ENCODE data around the gene CTDP1.

The CTDP1 gene

GRCh38 chr18:79712206-79712857 is 32.7 kb downstream of the CTDP1 start (continued):
- TF ChIP-seq BCL6B (tag by site-specific recombination; IDR thresholded peaks at IDR 0.05) (no peak), ZNF580 (tag by site-specific recombination; IDR thresholded peaks at IDR 0.05) (no peak), EGR2 (tag by site-specific recombination; IDR thresholded peaks at IDR 0.05; ENCODE audit: low read depth) (no peak)

GRCh38 chr18:79713341-79713740 is 33.7 kb downstream of the CTDP1 start:
- POLR2A ChIA-PET = no interaction called here
- peaks cover 6 to 46% of the 10 kb centered on the region in 2 experiments for H3K36me3 ChIP-seq (ENCODE audit: control insufficient read depth in 2 of 2, insufficient read depth in 1 of 2, low read length in 2 of 2)
- no peak for TF ChIP-seq ZNF530 (tag by site-specific recombination; IDR thresholded peaks at IDR 0.05; ENCODE audit: low read depth)
- TF ChIP-seq SP2 (tag by site-specific recombination; IDR thresholded peaks at IDR 0.05) = no peak
- TF ChIP-seq ZNF791 (tag by site-specific recombination; IDR thresholded peaks at IDR 0.05) = no peak
- TF ChIP-seq ZNF280C (tag by site-specific recombination; IDR thresholded peaks at IDR 0.05) = no peak
- no peak for TF ChIP-seq HIC1 (tag by site-specific recombination; IDR thresholded peaks at IDR 0.05)
- no peak for TF ChIP-seq RBAK (tag by site-specific recombination; IDR thresholded peaks at IDR 0.05)
- TF ChIP-seq ZNF132 (tag by site-specific recombination; IDR thresholded peaks at IDR 0.05; ENCODE audit: borderline replicate concordance) = no peak
- no peak for TF ChIP-seq ZNF146 (tag by site-specific recombination; IDR thresholded peaks at IDR 0.05)
- no peak for TF ChIP-seq SCRT1 (tag by site-specific recombination; IDR thresholded peaks at IDR 0.05; ENCODE audit: borderline replicate concordance)
- TF ChIP-seq ZNF549 (tag by site-specific recombination; IDR thresholded peaks at IDR 0.05) = no peak
- no peak for TF ChIP-seq HOXD13 (CRISPR knock-in tag; IDR thresholded peaks at IDR 0.05; ENCODE audit: borderline replicate concordance)
- no peak for TF ChIP-seq ZNF335 (tag by site-specific recombination; conservative IDR thresholded peaks at IDR 0.05)
- no peak for TF ChIP-seq ZNF214 (tag by site-specific recombination; IDR thresholded peaks at IDR 0.05; ENCODE audit: borderline replicate concordance)
- no peak for TF ChIP-seq ZNF175 (tag by site-specific recombination; IDR thresholded peaks at IDR 0.05)
- TF ChIP-seq ZNF140 (tag by site-specific recombination; IDR thresholded peaks at IDR 0.05) = no peak
- TF ChIP-seq PATZ1 (tag by site-specific recombination; IDR thresholded peaks at IDR 0.05) = no peak

More at GRCh38 chr18:79713341-79713740, 33.7 kb downstream of the CTDP1 start:
- Histone ChIP-seq H3K27ac (ENCODE audit: extremely low read depth, low read depth, low read length) (no peak overlapping the region), H3K9me3 (ENCODE audit: control insufficient read depth, insufficient read depth, low read depth, low read length) (no peaks in the 10 kb centered on the region), H3K4me1 (ENCODE audit: control insufficient read depth, insufficient read depth, low read length) (no peaks in the 10 kb centered on the region), H3K4me3 (ENCODE audit: low read depth, low read length) (no peak overlapping the region)
- CTCF ChIA-PET = no interaction called here

All from HEK293 (cell line).